HCT116 (cell line): ENCODE data around the gene RIMS4. TPM values are rescaled to one million over a fixed set of nuclear protein-coding genes. Genes with fewer than 3 reads are reported as not detected.

Experiments
- ATAC-seq: fragments of 200-7000 bp; cut with Tn5 transposase; 2 replicates; pipeline ENCODE4 v1.9.1; 2020; ENCODE audit warnings: mild to moderate bottlenecking, moderate library complexity
- BruUV-seq: library from RNA; stranded (reverse); fragments of 400-500 nt; replicated peaks from 2 replicates; lab custom pipeline; 2021; lab: Mats Ljungman, UMichigan
- CTCF ChIA-PET: fragments of 300-600 bp; sonication (Branson Sonifier 250); formaldehyde crosslinking; loops from one replicate; lab custom pipeline; 2021; ENCODE audit warnings: antibody characterized with exemption; lab: Charles Lee
- POLR2A ChIA-PET: fragments of 300-600, 350-600 bp; sonication (Branson Sonifier 250); formaldehyde crosslinking; loops from one replicate; lab custom pipeline; 2021; ENCODE audit warnings: antibody characterized with exemption; lab: Charles Lee
- RAD21 ChIA-PET, 2 experiments: fragments of 300-600 bp; sonication (Branson Sonifier 250); formaldehyde crosslinking; loops; one replicate each; lab custom pipeline; 2023; ENCODE audit warnings: low total read pairs in 2 of 2; ENCODE audit not compliant: uncharacterized antibody in 2 of 2, unreplicated experiment in 2 of 2, low non-redundant PET in 1 of 2; lab: Charles Lee
- DNase-seq: peaks from one replicate; pipeline ENCODE4 v3.0.0-alpha.2; 2010; ENCODE audit warnings: low read depth, low spot score
- H2AFZ ChIP-seq: fragments of 200-600 bp; shearing (Covaris generic), sonication (generic); 2 replicates; pipeline ENCODE4 v1.6.1; 2017; ENCODE audit warnings: low read depth, mixed run types, mixed read lengths, antibody characterized with exemption, low read length; ENCODE audit not compliant: poor library complexity, severe bottlenecking
- H3K27ac ChIP-seq: 2 replicates; pipeline ENCODE4 v1.5.1; 2012; ENCODE audit warnings: low read depth, low read length
- H3K27me3 ChIP-seq: fragments of 200-600 bp; sonication (generic); 2 replicates; pipeline ENCODE4 v1.6.1; 2016; ENCODE audit warnings: mixed run types, low read length, mixed read lengths; ENCODE audit not compliant: insufficient read depth
- H3K36me3 ChIP-seq, 2 experiments: fragments of 200-500 bp in 1 of 2; fragments of 200-600 bp in 1 of 2; sonication (Bioruptor generic) in 1 of 2; sonication (generic) in 1 of 2; 2 replicates each; pipeline versions ENCODE4 v1.5.1 to v1.6.1; 2014 to 2016; ENCODE audit warnings: low read length in 2 of 2, inconsistent platforms in 1 of 2, mixed read lengths in 1 of 2, mixed run types in 1 of 2; ENCODE audit not compliant: insufficient read depth in 2 of 2, control insufficient read depth in 1 of 2
- H3K4me1 ChIP-seq, 2 experiments: fragments of 200-600 bp in 1 of 2; sonication (generic) in 1 of 2; 2 replicates each; pipeline versions ENCODE4 v1.5.1 to v1.6.1; 2012 to 2017; ENCODE audit warnings: low read length in 2 of 2, inconsistent platforms in 1 of 2, mild to moderate bottlenecking in 1 of 2, mixed read lengths in 1 of 2, mixed run types in 1 of 2, moderate library complexity in 1 of 2; ENCODE audit not compliant: insufficient read depth in 2 of 2, control insufficient read depth in 1 of 2
- H3K4me2 ChIP-seq: fragments of 200-600 bp; sonication (generic); 2 replicates; pipeline ENCODE4 v1.6.1; 2017; ENCODE audit warnings: mixed run types, low read length, mixed read lengths
- H3K4me3 ChIP-seq, 2 experiments: fragments of 200-600 bp in 1 of 2; sonication (generic) in 1 of 2; replicated peaks in 1 of 2; 2 replicates each; pipeline ENCODE4 v1.5.1; 2011 to 2016; ENCODE audit warnings: low read length in 2 of 2, control low read depth in 1 of 2, low read depth in 1 of 2, mild to moderate bottlenecking in 1 of 2, mixed read lengths in 1 of 2, mixed run types in 1 of 2
- H3K79me2 ChIP-seq: fragments of 200-600 bp; sonication (generic); 2 replicates; pipeline ENCODE4 v1.6.1; 2017; ENCODE audit warnings: mild to moderate bottlenecking, mixed run types, low read length, moderate library complexity, mixed read lengths; ENCODE audit not compliant: insufficient read depth
- H3K9ac ChIP-seq: fragments of 200-600 bp; sonication (generic); 2 replicates; pipeline ENCODE4 v1.6.1; 2016; ENCODE audit warnings: low read length, mixed read lengths
- H3K9me2 ChIP-seq: fragments of 200-600 bp; sonication (generic), shearing (Covaris generic); 2 replicates; pipeline ENCODE4 v1.6.1; 2017; ENCODE audit warnings: mixed run types, mild to moderate bottlenecking, moderate library complexity; ENCODE audit not compliant: insufficient read depth
- H3K9me3 ChIP-seq, 2 experiments: fragments of 200-500 bp in 1 of 2; fragments of 200-600 bp in 1 of 2; sonication (Bioruptor generic) in 1 of 2; sonication (generic) in 1 of 2; 2 replicates each; pipeline ENCODE4 v1.6.1; 2014 to 2017; ENCODE audit warnings: low read length in 2 of 2, mixed read lengths in 2 of 2, inconsistent platforms in 1 of 2, low read depth in 1 of 2, mild to moderate bottlenecking in 1 of 2, mixed run types in 1 of 2, moderate library complexity in 1 of 2; ENCODE audit not compliant: control insufficient read depth in 1 of 2, insufficient read depth in 1 of 2
- H4K20me1 ChIP-seq: fragments of 200-600 bp; sonication (generic), shearing (Covaris generic); 2 replicates; pipeline ENCODE4 v1.6.1; 2017; ENCODE audit warnings: mixed run types, mild to moderate bottlenecking, moderate library complexity; ENCODE audit not compliant: insufficient read depth
- CBX3 ChIP-seq: IDR thresholded peaks from 2 replicates; pipeline ENCODE4 v1.6.1; 2012; ENCODE audit warnings: low read depth
- CTCF ChIP-seq, 3 experiments: fragments of 200-600 bp in 1 of 3; sonication (generic) in 1 of 3; IDR thresholded peaks in 2 of 3; conservative IDR thresholded peaks in 1 of 3; 2 replicates each; pipeline ENCODE4 v1.5.1; 2012 to 2017; ENCODE audit warnings: low read depth in 2 of 3, low read length in 2 of 3, antibody characterized with exemption in 1 of 3, borderline replicate concordance in 1 of 3, control low read depth in 1 of 3, mild to moderate bottlenecking in 1 of 3, mixed read lengths in 1 of 3, mixed run types in 1 of 3, moderate library complexity in 1 of 3; ENCODE audit not compliant: insufficient read depth in 1 of 3
- intact Hi-C: fragments of 100-400 bp; cut with micrococcal nuclease; formaldehyde crosslinking; loops from 2 replicates; pipeline ENCODE4 v1.10.0; 2022
- total RNA-seq: library from RNA; stranded (reverse); gene quantifications from one replicate; pipeline ENCODE4 v1.2.1, GENCODE V29; 2021; ENCODE audit not compliant: unreplicated experiment

Gene RIMS4
- total RNA-seq, 1 experiment from 2014 or later: 0.05 TPM

GRCh38 chr20:44734938-44735337 lies 75.4 kb downstream of the RIMS4 start:
- H3K4me1 ChIP-seq: peaks cover 13 to 47% of the 10 kb centered on the region in 2 experiments

More at GRCh38 chr20:44734938-44735337, 75.4 kb downstream of the RIMS4 start:
- no TSS peak for BruUV-seq
- no peaks in the 10 kb centered on the region for H3K27me3 ChIP-seq
- no peaks in the 10 kb centered on the region for H3K36me3 ChIP-seq
- H3K9me3 ChIP-seq: no peaks in the 10 kb centered on the region
- no peak overlapping the region for H3K4me2 ChIP-seq
- no peak for DNase-seq
- POLR2A ChIA-PET: interaction anchor here (0.9 kb wide), 1 partner anchor 150 kb away, joined by 3 read pairs; the partner anchor contains the start of gene YWHAB
- no peak for ATAC-seq
- RAD21 ChIA-PET: no interaction called here
- no peaks in the 10 kb centered on the region for H4K20me1 ChIP-seq
- H3K4me3 ChIP-seq: no peak overlapping the region
- H3K27ac ChIP-seq: no peak overlapping the region
- intact Hi-C loops: no loop called here
- no peak overlapping the region for H3K9ac ChIP-seq
- H3K79me2 ChIP-seq: no peaks in the 10 kb centered on the region
- no peaks in the 10 kb centered on the region for H3K9me2 ChIP-seq
- TF ChIP-seq CTCF (IDR thresholded peaks at IDR 0.05 in 2 of 3, conservative IDR thresholded peaks at IDR 0.05 in 1 of 3; ENCODE audit: borderline replicate concordance in 1 of 3, insufficient read depth in 1 of 3, low read depth in 2 of 3, low read length in 2 of 3) (peak in 2 of 3 experiments; percentile 34 to 36; a peak in 3 of 6 replicates), CBX3 (no peak)
- no peak overlapping the region for H2AFZ ChIP-seq
- CTCF ChIA-PET: interaction anchor here (0.7 to 7.3 kb wide), 3 partner anchors 11 to 50 kb away, joined by 3 to 160 read pairs (median 3); no protein-coding TSS in a partner anchor
